Choroid plexus epithelial cell (primary cell): ENCODE data around the gene NAT8L.

Experiments
- DNase-seq: peaks from one replicate; pipeline ENCODE4 v3.0.0-alpha.2; 2010; ENCODE audit warnings: low read depth
- H3K4me3 ChIP-seq: 2 replicates; pipeline ENCODE4 v1.5.1; 2011; ENCODE audit warnings: low read depth, mild to moderate bottlenecking, control low read depth, low read length, moderate library complexity
- CTCF ChIP-seq: conservative IDR thresholded peaks from 2 replicates; pipeline ENCODE4 v1.5.1; 2011; ENCODE audit warnings: low read depth, mild to moderate bottlenecking, control low read depth, inconsistent platforms, low read length, moderate library complexity

The NAT8L gene

GRCh38 chr4:2047781-2048581, 11.1 kb upstream of the NAT8L start:
- H3K4me3 ChIP-seq = no peak overlapping the region
- no peak for TF ChIP-seq CTCF
- DNase-seq = no peak

GRCh38 chr4:2048831-2049230, 10.3 kb upstream of the NAT8L start:
- TF ChIP-seq CTCF = no peak
- no peak for DNase-seq
- no peak overlapping the region for H3K4me3 ChIP-seq

GRCh38 chr4:2049381-2049780, 9.7 kb upstream of the NAT8L start:
- no peak overlapping the region for H3K4me3 ChIP-seq
- DNase-seq = no peak
- TF ChIP-seq CTCF = no peak

- no peak overlapping the region for H3K4me3 ChIP-seq
- TF ChIP-seq CTCF = no peak
- no peak for DNase-seq
Measured at GRCh38 chr4:2049811-2050210, 9.3 kb upstream of the NAT8L start.

- no peak overlapping the region for H3K4me3 ChIP-seq
- no peak for TF ChIP-seq CTCF
- DNase-seq = no peak
Measured at GRCh38 chr4:2051086-2051485, 8.0 kb upstream of the NAT8L start.

- no peak for DNase-seq
- no peak overlapping the region for H3K4me3 ChIP-seq
- TF ChIP-seq CTCF = no peak
Measured at GRCh38 chr4:2054217-2054616, 4.9 kb upstream of the NAT8L start.
